OCI-LY3 (cell line): Measurements from ENCODE around the gene TOPORS.
A peak's percentile ranks its signal among the peaks of the same experiment; 100 is the strongest.

Experiments used
- H2AFZ ChIP-seq: fragments of 200-600, 300-600 bp; shearing (Covaris generic); 2 replicates; pipeline ENCODE4 v1.6.0; 2014; ENCODE audit warnings: antibody characterized with exemption, low read depth, low read length
- H3K27ac ChIP-seq: fragments of 200-600, 300-600 bp; sonication (generic); 2 replicates; pipeline ENCODE4 v1.5.1; 2014; ENCODE audit warnings: mild to moderate bottlenecking, low read length, moderate library complexity, mixed read lengths
- H3K27me3 ChIP-seq: fragments of 200-600, 300-600 bp; sonication (generic); 2 replicates; pipeline ENCODE4 v1.6.1; 2014; ENCODE audit warnings: low read depth, low read length, mixed read lengths
- H3K36me3 ChIP-seq: fragments of 200-600, 300-600 bp; sonication (generic); replicated peaks from 2 replicates; pipeline ENCODE3; 2014; ENCODE audit warnings: low read depth, low read length, mixed read lengths
- H3K4me1 ChIP-seq: fragments of 300-600, 200-600 bp; sonication (generic); 2 replicates; pipeline ENCODE4 v1.6.1; 2014; ENCODE audit warnings: low read length, mixed read lengths
- H3K4me2 ChIP-seq: fragments of 200-600, 300-600 bp; sonication (generic); 2 replicates; pipeline ENCODE4 v1.6.1; 2014; ENCODE audit warnings: low read length, mixed read lengths
- H3K4me3 ChIP-seq: fragments of 300-600, 200-600 bp; sonication (generic); 2 replicates; pipeline ENCODE4 v1.5.1; 2014; ENCODE audit warnings: antibody characterized with exemption, mild to moderate bottlenecking, low read length, moderate library complexity
- H3K79me2 ChIP-seq: fragments of 300-600, 200-600 bp; shearing (Covaris generic); 2 replicates; pipeline ENCODE4 v1.6.1; 2014; ENCODE audit warnings: mild to moderate bottlenecking, low read length, mixed read lengths
- H3K9ac ChIP-seq: fragments of 300-600, 200-600 bp; shearing (Covaris generic); 2 replicates; pipeline ENCODE4 v1.6.0; 2014; ENCODE audit warnings: mild to moderate bottlenecking, low read length, moderate library complexity
- H3K9me3 ChIP-seq: fragments of 200-600, 300-600 bp; shearing (Covaris generic); 2 replicates; pipeline ENCODE4 v1.6.1; 2014; ENCODE audit warnings: low read length, mixed read lengths; ENCODE audit not compliant: insufficient read depth
- H4K20me1 ChIP-seq: fragments of 200-600, 300-600 bp; sonication (generic); 2 replicates; pipeline ENCODE4 v1.6.1; 2016; ENCODE audit warnings: low read length, mixed read lengths; ENCODE audit not compliant: insufficient read depth
- CTCF ChIP-seq: fragments of 200-600, 300-600 bp; sonication (generic); IDR thresholded peaks from 2 replicates; pipeline ENCODE4 v1.5.1; 2014; ENCODE audit warnings: antibody characterized with exemption, low read length, low read depth
- EZH2phosphoT487 ChIP-seq: fragments of 200-600 bp; shearing (Covaris generic); IDR thresholded peaks from 2 replicates; pipeline ENCODE4 v1.6.1; 2018; ENCODE audit warnings: antibody characterized with exemption, mixed run types, low read depth

TOPORS gene

GRCh38 chr9:32578976-32579375, 26.6 kb upstream of the TOPORS start:
- H3K4me3 ChIP-seq: peak overlapping the region; percentile 46
- peak overlapping the region; percentile 51 for H2AFZ ChIP-seq

GRCh38 chr9:32577316-32577715, 24.9 kb upstream of the TOPORS start:
- no peaks in the 10 kb centered on the region for H3K9me3 ChIP-seq
- H3K9ac ChIP-seq: no peak overlapping the region
- H2AFZ ChIP-seq: peak overlapping the region; percentile 14; the same call in 1 of the 2 replicates
- H3K79me2 ChIP-seq: peaks cover 6% of the 10 kb centered on the region
- H4K20me1 ChIP-seq: no peaks in the 10 kb centered on the region
- H3K4me3 ChIP-seq: no peak overlapping the region
- no peak overlapping the region for H3K27ac ChIP-seq
- H3K36me3 ChIP-seq: no peaks in the 10 kb centered on the region
- H3K4me1 ChIP-seq: peaks cover 21% of the 10 kb centered on the region
- H3K4me2 ChIP-seq: no peak overlapping the region
- TF ChIP-seq CTCF (no peak), EZH2phosphoT487 (no peak)
- no peaks in the 10 kb centered on the region for H3K27me3 ChIP-seq

More at GRCh38 chr9:32578976-32579375, 26.6 kb upstream of the TOPORS start:
- Histone ChIP-seq H3K79me2 (no peaks in the 10 kb centered on the region), H4K20me1 (no peaks in the 10 kb centered on the region), H3K9ac (no peak overlapping the region), H3K4me1 (peaks cover 14% of the 10 kb centered on the region), H3K4me2 (peak overlapping the region; percentile 55), H3K36me3 (no peaks in the 10 kb centered on the region), H3K27ac (no peak overlapping the region), H3K27me3 (no peaks in the 10 kb centered on the region), H3K9me3 (no peaks in the 10 kb centered on the region)
- TF ChIP-seq CTCF (no peak), EZH2phosphoT487 (no peak)

DNA sequence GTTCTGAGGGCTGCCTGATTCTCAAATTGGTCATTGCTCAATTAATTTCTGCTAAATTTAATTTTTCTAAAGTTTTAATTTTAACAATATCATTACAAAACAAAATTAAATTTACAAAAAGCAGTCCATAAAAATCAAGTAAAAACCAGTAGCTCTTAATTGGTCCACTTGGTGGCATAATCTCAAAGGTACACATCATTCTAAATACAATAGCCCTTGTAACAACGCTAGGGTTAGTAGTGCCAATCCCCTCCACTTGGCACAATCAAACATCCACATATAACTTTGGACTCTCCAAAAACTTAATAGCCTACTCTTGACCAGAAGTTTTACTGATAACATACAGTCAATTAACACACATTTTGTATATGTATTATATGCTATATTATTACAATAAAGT, 22.5 kb upstream of the TOPORS start:
- H3K4me1 ChIP-seq: peaks cover 24% of the 10 kb centered on the region
- H3K9ac ChIP-seq: no peak overlapping the region
- no peak overlapping the region for H3K4me3 ChIP-seq
- no peak overlapping the region for H3K4me2 ChIP-seq
- no peak overlapping the region for H3K27ac ChIP-seq
- peaks cover 8% of the 10 kb centered on the region for H3K36me3 ChIP-seq
- H2AFZ ChIP-seq: no peak overlapping the region
- no peaks in the 10 kb centered on the region for H3K9me3 ChIP-seq
- H3K27me3 ChIP-seq: no peaks in the 10 kb centered on the region
- peaks cover 31% of the 10 kb centered on the region for H3K79me2 ChIP-seq
- H4K20me1 ChIP-seq: peaks cover 4% of the 10 kb centered on the region; the same call in 1 of the 2 replicates
- TF ChIP-seq CTCF (no peak), EZH2phosphoT487 (no peak)

GRCh38 chr9:32573821-32574220, 21.4 kb upstream of the TOPORS start:
- peak overlapping the region; percentile 61 for H2AFZ ChIP-seq
- no peaks in the 10 kb centered on the region for H3K27me3 ChIP-seq
- peaks cover 18% of the 10 kb centered on the region for H3K4me1 ChIP-seq
- no peak overlapping the region for H3K27ac ChIP-seq
- peak overlapping the region; percentile 97 for H3K4me3 ChIP-seq
- H3K79me2 ChIP-seq: peaks cover 40% of the 10 kb centered on the region
- peak overlapping the region; percentile 94 for H3K4me2 ChIP-seq
- H3K9ac ChIP-seq: peak overlapping the region; percentile 93; the same call in 1 of the 2 replicates
- H3K36me3 ChIP-seq: peaks cover 10% of the 10 kb centered on the region
- H3K9me3 ChIP-seq: no peaks in the 10 kb centered on the region
- peaks cover 4% of the 10 kb centered on the region; the same call in 1 of the 2 replicates for H4K20me1 ChIP-seq
- no peak for TF ChIP-seq CTCF
- no peak for TF ChIP-seq EZH2phosphoT487
